ENCODE measurements around the gene STK4.

DNA sequence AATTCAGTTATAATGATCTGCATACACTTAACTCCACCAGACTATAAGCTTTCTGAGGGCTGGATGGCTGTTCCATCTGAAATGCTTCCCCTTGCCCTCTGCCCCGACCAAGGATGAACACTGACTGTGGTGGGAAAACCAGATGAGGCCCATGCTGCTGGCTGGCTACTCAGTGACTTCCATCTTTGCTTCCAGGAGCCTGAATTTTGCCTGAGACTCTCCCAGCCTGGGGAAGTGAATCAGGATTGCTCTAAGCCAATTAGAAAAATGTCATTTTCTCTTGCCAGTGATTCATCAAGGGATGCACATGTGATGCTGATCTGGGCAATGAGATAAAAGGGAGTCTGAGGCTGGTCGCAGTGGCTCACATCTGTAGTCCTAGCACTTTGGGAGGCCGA is 4.4 kb upstream of the STK4 start:
- TF ChIP-seq, protein P1, sequence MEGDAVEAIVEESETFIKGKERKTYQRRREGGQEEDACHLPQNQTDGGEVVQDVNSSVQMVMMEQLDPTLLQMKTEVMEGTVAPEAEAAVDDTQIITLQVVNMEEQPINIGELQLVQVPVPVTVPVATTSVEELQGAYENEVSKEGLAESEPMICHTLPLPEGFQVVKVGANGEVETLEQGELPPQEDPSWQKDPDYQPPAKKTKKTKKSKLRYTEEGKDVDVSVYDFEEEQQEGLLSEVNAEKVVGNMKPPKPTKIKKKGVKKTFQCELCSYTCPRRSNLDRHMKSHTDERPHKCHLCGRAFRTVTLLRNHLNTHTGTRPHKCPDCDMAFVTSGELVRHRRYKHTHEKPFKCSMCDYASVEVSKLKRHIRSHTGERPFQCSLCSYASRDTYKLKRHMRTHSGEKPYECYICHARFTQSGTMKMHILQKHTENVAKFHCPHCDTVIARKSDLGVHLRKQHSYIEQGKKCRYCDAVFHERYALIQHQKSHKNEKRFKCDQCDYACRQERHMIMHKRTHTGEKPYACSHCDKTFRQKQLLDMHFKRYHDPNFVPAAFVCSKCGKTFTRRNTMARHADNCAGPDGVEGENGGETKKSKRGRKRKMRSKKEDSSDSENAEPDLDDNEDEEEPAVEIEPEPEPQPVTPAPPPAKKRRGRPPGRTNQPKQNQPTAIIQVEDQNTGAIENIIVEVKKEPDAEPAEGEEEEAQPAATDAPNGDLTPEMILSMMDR (IDR thresholded peaks at IDR 0.05): no peak
- no peak for TF ChIP-seq EP300 (IDR thresholded peaks at IDR 0.05)

Data from ovary (tissue), 3 donors.